NCI-H345 (cell line): ENCODE measurements around the gene KCNJ5.
A peak's percentile ranks its signal among the peaks of the same experiment; 100 is the strongest.

Source experiments
- DNase-seq: peaks from one replicate; lab custom pipeline; 2025; lab: John Stamatoyannopoulos, UW

Gene KCNJ5

GRCh38 chr11:128895526-128895925 is 4.4 kb downstream of the KCNJ5 start:
- DNase-seq, result no peak

- DNase-seq, result no peak
These were observed 5.2 kb downstream of the KCNJ5 start for GRCh38 chr11:128896356-128896755.

GRCh38 chr11:128897826-128898225 is 6.7 kb downstream of the KCNJ5 start:
- DNase-seq, result no peak

- DNase-seq, result no peak
These were observed 7.6 kb downstream of the KCNJ5 start for GRCh38 chr11:128898580-128899344.

GRCh38 chr11:128900468-128900867 is 9.3 kb downstream of the KCNJ5 start:
- DNase-seq, result no peak

- no peak for DNase-seq
These were observed 10.7 kb downstream of the KCNJ5 start for GRCh38 chr11:128901653-128902514.

GRCh38 chr11:128902515-128903066 is 11.4 kb downstream of the KCNJ5 start:
- DNase-seq, result no peak

- no peak for DNase-seq
These were observed 12.3 kb downstream of the KCNJ5 start for GRCh38 chr11:128903248-128904061.

- DNase-seq, result no peak
These were observed 13.1 kb downstream of the KCNJ5 start for GRCh38 chr11:128904303-128904655.

- DNase-seq, result peak; percentile 76
These were observed 13.6 kb downstream of the KCNJ5 start for GRCh38 chr11:128904656-128905344.

- DNase-seq, result peak; percentile 74
These were observed 14.4 kb downstream of the KCNJ5 start for GRCh38 chr11:128905345-128906184.

- DNase-seq, result no peak
These were observed 15.3 kb downstream of the KCNJ5 start for GRCh38 chr11:128906185-128907050.

GRCh38 chr11:128907585-128907984 is 16.4 kb downstream of the KCNJ5 start:
- DNase-seq, result no peak

GRCh38 chr11:128908391-128909246 is 17.5 kb downstream of the KCNJ5 start:
- DNase-seq, result no peak

- no peak for DNase-seq
These were observed 18.4 kb downstream of the KCNJ5 start for GRCh38 chr11:128909438-128910125.

GRCh38 chr11:128910576-128910975 is 19.4 kb downstream of the KCNJ5 start:
- DNase-seq, result no peak

- no peak for DNase-seq
These were observed 20.1 kb downstream of the KCNJ5 start for GRCh38 chr11:128911239-128911638.

GRCh38 chr11:128911701-128912100 is 20.5 kb downstream of the KCNJ5 start:
- DNase-seq, result no peak
